ENCODE data around the gene STAP2.
"Not testable (repeated sequence)": the region's sequence is repeated elsewhere in the genome, so short reads cannot be mapped to it uniquely, and the experiment has no call there.

The STAP2 gene

GRCh38 chr19:4342615-4343369 lies 4.2 kb upstream of the STAP2 start:
- no peak for TF ChIP-seq CTCF (IDR thresholded peaks at IDR 0.05; ENCODE audit: low read depth, low read length)
- H3K4me3 ChIP-seq (ENCODE audit: low read depth, low read length) = peak overlapping the region; percentile 75

GRCh38 chr19:4342314-4342614 lies 3.6 kb upstream of the STAP2 start:
- TF ChIP-seq CTCF (IDR thresholded peaks at IDR 0.05; ENCODE audit: low read depth, low read length) = no peak

GRCh38 chr19:4337906-4338440 lies 654 bp downstream of the STAP2 start:
- TF ChIP-seq CTCF (IDR thresholded peaks at IDR 0.05; ENCODE audit: low read depth, low read length) = no peak
- peak overlapping the region; percentile 35 for H3K4me3 ChIP-seq (ENCODE audit: low read depth, low read length)

More at GRCh38 chr19:4342314-4342614, 3.6 kb upstream of the STAP2 start:
- peak overlapping the region; percentile 69 for H3K4me3 ChIP-seq (ENCODE audit: low read depth, low read length)

- TF ChIP-seq CTCF (IDR thresholded peaks at IDR 0.05; ENCODE audit: low read depth, low read length) = no peak
- no peak overlapping the region for H3K4me3 ChIP-seq (ENCODE audit: low read depth, low read length)
These were observed 3.6 kb downstream of the STAP2 start for GRCh38 chr19:4334929-4335570.

- no peak overlapping the region for H3K4me3 ChIP-seq (ENCODE audit: low read depth, low read length)
- TF ChIP-seq CTCF (IDR thresholded peaks at IDR 0.05; ENCODE audit: low read depth, low read length) = no peak
These were observed 8.8 kb downstream of the STAP2 start for GRCh38 chr19:4329858-4330257.

- H3K4me3 ChIP-seq (ENCODE audit: low read depth, low read length) = not testable (repeated sequence)
These were observed 9.5 kb downstream of the STAP2 start for GRCh38 chr19:4328991-4329681.

- TF ChIP-seq CTCF (IDR thresholded peaks at IDR 0.05; ENCODE audit: low read depth, low read length) = no peak
- H3K4me3 ChIP-seq (ENCODE audit: low read depth, low read length) = no peak overlapping the region
These were observed 10.2 kb downstream of the STAP2 start for GRCh38 chr19:4328243-4328990.

Data from WI38 (cell line).